Common myeloid progenitor, CD34-positive (primary cell): ENCODE measurements around the gene BLTP2.

Source experiments
- CTCF ChIA-PET: fragments of 350-600 bp; sonication (Branson Sonifier 250); formaldehyde crosslinking; loops from one replicate; lab custom pipeline; 2021; ENCODE audit warnings: antibody characterized with exemption; lab: Charles Lee
- POLR2A ChIA-PET: fragments of 350-600 bp; sonication (Branson Sonifier 250); formaldehyde crosslinking; loops from one replicate; lab custom pipeline; 2021; ENCODE audit warnings: antibody characterized with exemption; lab: Charles Lee
- DNase-seq, 3 donors: peaks; one replicate each; pipeline versions ENCODE4 v3.0.0 to v3.0.0-alpha.2; 2013
- H3K27ac ChIP-seq, 2 experiments: 1 replicate in 1 of 2; 2 replicates in 1 of 2; pipeline ENCODE4 v1.7.0; 2013; ENCODE audit warnings: inconsistent platforms in 2 of 2, low read length in 2 of 2, mild to moderate bottlenecking in 2 of 2, low read depth in 1 of 2, moderate library complexity in 1 of 2; ENCODE audit not compliant: severe bottlenecking in 2 of 2, insufficient read depth in 1 of 2, poor library complexity in 1 of 2
- H3K27me3 ChIP-seq, 5 experiments: replicated peaks in 2 of 5; 1 replicate in 3 of 5; 2 replicates in 2 of 5; pipeline versions ENCODE4 v1.6.1 to v1.7.0; 2013; ENCODE audit warnings: low read length in 4 of 5, mild to moderate bottlenecking in 2 of 5, moderate library complexity in 2 of 5, inconsistent platforms in 1 of 5; ENCODE audit not compliant: insufficient read depth in 5 of 5, control insufficient read depth in 4 of 5
- H3K36me3 ChIP-seq, 4 experiments: 1 replicate in 2 of 4; 2 replicates in 2 of 4; pipeline versions ENCODE4 v1.6.1 to v1.7.0; 2013; ENCODE audit warnings: low read length in 3 of 4, control low read depth in 1 of 4, mild to moderate bottlenecking in 1 of 4; ENCODE audit not compliant: control insufficient read depth in 4 of 4, insufficient read depth in 4 of 4
- H3K4me1 ChIP-seq, 4 experiments: 1 replicate in 3 of 4; 2 replicates in 1 of 4; pipeline versions ENCODE4 v1.6.1 to v1.7.1; 2013; ENCODE audit warnings: low read length in 3 of 4, mild to moderate bottlenecking in 3 of 4, control low read depth in 1 of 4, inconsistent platforms in 1 of 4, moderate library complexity in 1 of 4; ENCODE audit not compliant: control insufficient read depth in 4 of 4, insufficient read depth in 4 of 4; ENCODE audit errors: control extremely low read depth in 1 of 4
- H3K4me3 ChIP-seq, 7 experiments: 1 replicate in 4 of 7; 2 replicates in 3 of 7; pipeline versions ENCODE4 v1.5.1 to v1.7.0; 2013; ENCODE audit warnings: mild to moderate bottlenecking in 7 of 7, low read length in 6 of 7, moderate library complexity in 6 of 7, inconsistent platforms in 2 of 7, low read depth in 2 of 7, control low read depth in 1 of 7; ENCODE audit not compliant: insufficient read depth in 4 of 7, control insufficient read depth in 1 of 7; ENCODE audit errors: extremely low read depth in 1 of 7
- H3K9me3 ChIP-seq, 5 experiments: 1 replicate in 4 of 5; 2 replicates in 1 of 5; pipeline versions ENCODE4 v1.6.1 to v1.7.1; 2013; ENCODE audit warnings: low read length in 4 of 5, mild to moderate bottlenecking in 2 of 5, inconsistent platforms in 1 of 5, low read depth in 1 of 5, moderate library complexity in 1 of 5; ENCODE audit not compliant: control insufficient read depth in 4 of 5, insufficient read depth in 2 of 5; ENCODE audit errors: control extremely low read depth in 1 of 5
- WGBS: methylation state at CpG from one replicate; pipeline ENCODE4 v1.1.5; 2013; ENCODE audit not compliant: insufficient coverage; 5-methylcytosine and 5-hydroxymethylcytosine counted together

Gene BLTP2

GRCh38 chr17:28620010-28620409 is 24.9 kb downstream of the BLTP2 start:
- no peaks in the 10 kb centered on the region for H3K9me3 ChIP-seq
- POLR2A ChIA-PET, result no interaction called here
- WGBS, result 95% methylated on average over 2 of the region's 2 CpGs
- DNase-seq, result no peak
- peaks cover 42 to 97% (median 73%) of the 10 kb centered on the region in 4 experiments for H3K36me3 ChIP-seq
- H3K27ac ChIP-seq, result no peak overlapping the region
- peaks cover 0 to 1% (median under 1%) of the 10 kb centered on the region in 4 experiments for H3K4me1 ChIP-seq
- H3K4me3 ChIP-seq, result no peak overlapping the region
- CTCF ChIA-PET, result interaction anchor here (1.0 to 1.2 kb wide), 2 partner anchors 14 to 154 kb away, joined by 3 read pairs; no protein-coding TSS in a partner anchor
- H3K27me3 ChIP-seq, result no peaks in the 10 kb centered on the region

GRCh38 chr17:28618464-28618863 is 26.5 kb downstream of the BLTP2 start:
- no peak for DNase-seq
- CTCF ChIA-PET, result interaction anchor here (0.7 to 1.8 kb wide), 2 partner anchors 16 to 20 kb away, joined by 3 to 5 read pairs; no protein-coding TSS in a partner anchor
- Histone ChIP-seq H3K4me3 (no peak overlapping the region), H3K27ac (no peak overlapping the region), H3K9me3 (no peaks in the 10 kb centered on the region), H3K36me3 (peaks cover 36 to 93% (median 72%) of the 10 kb centered on the region in 4 experiments), H3K4me1 (peaks cover 3 to 16% (median 16%) of the 10 kb centered on the region in 4 experiments), H3K27me3 (no peaks in the 10 kb centered on the region)
- POLR2A ChIA-PET, result interaction anchor here (0.7 kb wide), 1 partner anchor 126 kb away, joined by 3 read pairs; no protein-coding TSS in a partner anchor
- no CpG with 5 or more reads among the region's 3 CpGs for WGBS

- peaks cover 33 to 96% (median 67%) of the 10 kb centered on the region in 4 experiments for H3K36me3 ChIP-seq
- no peak overlapping the region for H3K27ac ChIP-seq
- H3K4me3 ChIP-seq, result no peak overlapping the region
- POLR2A ChIA-PET, result no interaction called here
- no peaks in the 10 kb centered on the region for H3K27me3 ChIP-seq
- WGBS, result 95% methylated on average over 5 of the region's 7 CpGs
- peaks cover 11 to 30% (median 26%) of the 10 kb centered on the region in 4 experiments for H3K4me1 ChIP-seq
- CTCF ChIA-PET, result interaction anchor here (1.1 to 1.3 kb wide), 2 partner anchors 16 to 18 kb away, joined by 4 to 5 read pairs; no protein-coding TSS in a partner anchor
- H3K9me3 ChIP-seq, result no peaks in the 10 kb centered on the region
- no peak for DNase-seq
These were observed 28.7 kb downstream of the BLTP2 start for GRCh38 chr17:28616281-28616680.

- H3K4me1 ChIP-seq, result peaks cover 11 to 30% (median 26%) of the 10 kb centered on the region in 4 experiments
- no peaks in the 10 kb centered on the region for H3K27me3 ChIP-seq
- no peak for DNase-seq
- ChIA-PET POLR2A (interaction anchor here (0.6 kb wide), 1 partner anchor 15 kb away, joined by 7 read pairs; no protein-coding TSS in a partner anchor), CTCF (interaction anchor here (0.9 to 1.0 kb wide), 2 partner anchors 25 to 66 kb away, joined by 3 to 4 read pairs; no protein-coding TSS in a partner anchor)
- H3K4me3 ChIP-seq, result no peak overlapping the region
- H3K36me3 ChIP-seq, result peaks cover 35 to 96% (median 63%) of the 10 kb centered on the region in 4 experiments
- WGBS, result 100% methylated on average over 3 of the region's 4 CpGs
- no peak overlapping the region for H3K27ac ChIP-seq
- no peaks in the 10 kb centered on the region for H3K9me3 ChIP-seq
These were observed 29.6 kb downstream of the BLTP2 start for GRCh38 chr17:28615260-28615940.

GRCh38 chr17:28613931-28614381 is 31.0 kb downstream of the BLTP2 start, which contains the start of gene RSKR:
TSS of gene RSKR (minus strand) at chr17:28614185. CDS start at chr17:28614161, 24 bp downstream.
- peaks cover 29 to 90% (median 55%) of the 10 kb centered on the region in 4 experiments for H3K36me3 ChIP-seq
- 16% methylated on average over 2 of the region's 5 CpGs for WGBS
- CTCF ChIA-PET, result interaction anchor here (0.8 to 4.1 kb wide), 6 partner anchors 10 to 118 kb away, joined by 3 to 32 read pairs (median 7); no protein-coding TSS in a partner anchor

GRCh38 chr17:28612936-28613872 is 31.8 kb downstream of the BLTP2 start:
- H3K9me3 ChIP-seq, result no peaks in the 10 kb centered on the region
- 93% methylated on average over 3 of the region's 6 CpGs for WGBS
- CTCF ChIA-PET, result interaction anchor here (1.0 to 4.1 kb wide), 13 partner anchors 8 to 117 kb away, joined by 3 to 32 read pairs (median 5); no protein-coding TSS in a partner anchor
- H3K27me3 ChIP-seq, result no peaks in the 10 kb centered on the region
- peak; percentile 15 to 48 (median 31) for DNase-seq
- H3K27ac ChIP-seq, result no peak overlapping the region
- peak overlapping the region in 1 of 7 experiments; percentile 31 for H3K4me3 ChIP-seq
- H3K4me1 ChIP-seq, result peaks cover 11 to 30% (median 26%) of the 10 kb centered on the region in 4 experiments
- POLR2A ChIA-PET, result interaction anchor here (1.0 kb wide), 1 partner anchor 14 kb away, joined by 4 read pairs; no protein-coding TSS in a partner anchor
- peaks cover 24 to 84% (median 50%) of the 10 kb centered on the region in 4 experiments for H3K36me3 ChIP-seq

More at GRCh38 chr17:28613931-28614381, 31.0 kb downstream of the BLTP2 start, which contains the start of gene RSKR:
- POLR2A ChIA-PET, result interaction anchor here (0.5 kb wide), 1 partner anchor 179 kb away, joined by 6 read pairs; no protein-coding TSS in a partner anchor
- Histone ChIP-seq H3K4me3 (peak within 1 kb of the TSS in 3 of 7 experiments; percentile 4 to 31 (median 21)), H3K27ac (no peak within 1 kb of the TSS), H3K9me3 (no peaks in the 10 kb centered on the region), H3K4me1 (peaks cover 11 to 30% (median 26%) of the 10 kb centered on the region in 4 experiments), H3K27me3 (no peaks in the 10 kb centered on the region)
- DNase-seq, result peak; percentile 31 to 84 (median 78)
